RCC 7860 (cell line): ENCODE data around the gene PEG3.
"Not testable (repeated sequence)": the region's sequence is repeated elsewhere in the genome, so short reads cannot be mapped to it uniquely, and the experiment has no call there.

ENCODE experiments used
- DNase-seq: peaks from one replicate; pipeline ENCODE4 v3.0.0-alpha.2; 2015; ENCODE audit warnings: low spot score
- FAIRE-seq: peaks from 2 replicates; lab custom pipeline; 2012; peaks lifted over from hg19 to GRCh38; lab: Jason Lieb, UNC

The PEG3 gene

GRCh38 chr19:56840451-56841192, at the start of gene PEG3, which contains the start of gene ZIM2:
PEG3 (minus strand) TSS chr19:56840726; CDS start chr19:56824655, 16,071 bp downstream.
ZIM2 (minus strand) TSS chr19:56840726; CDS start chr19:56824277, 16,449 bp downstream.
- DNase-seq (no peak), FAIRE-seq (no peak)

GRCh38 chr19:56885173-56885985, 44.9 kb upstream of the PEG3 start:
- no peak for DNase-seq
- no peak for FAIRE-seq

GRCh38 chr19:56884441-56884840, 43.9 kb upstream of the PEG3 start:
- FAIRE-seq (no peak), DNase-seq (no peak)

- FAIRE-seq (no peak), DNase-seq (no peak)
Observed at GRCh38 chr19:56880592-56881190, 40.2 kb upstream of the PEG3 start.

GRCh38 chr19:56877069-56877715, 36.7 kb upstream of the PEG3 start:
- no peak for DNase-seq
- no peak for FAIRE-seq

GRCh38 chr19:56875717-56876116, 35.2 kb upstream of the PEG3 start:
- FAIRE-seq (no peak), DNase-seq (no peak)

GRCh38 chr19:56874530-56874929, 34.0 kb upstream of the PEG3 start:
- DNase-seq (no peak), FAIRE-seq (no peak)

- FAIRE-seq, result no peak
- DNase-seq, result no peak
Observed at GRCh38 chr19:56873493-56873892, 33.0 kb upstream of the PEG3 start.

- FAIRE-seq (no peak), DNase-seq (no peak)
Observed at GRCh38 chr19:56869886-56870285, 29.4 kb upstream of the PEG3 start.

- DNase-seq (no peak), FAIRE-seq (no peak)
Observed at GRCh38 chr19:56868446-56868845, 27.9 kb upstream of the PEG3 start.

- FAIRE-seq (no peak), DNase-seq (no peak)
Observed at GRCh38 chr19:56866538-56866937, 26.0 kb upstream of the PEG3 start.

- no peak for DNase-seq
- FAIRE-seq, result no peak
Observed at GRCh38 chr19:56864443-56865125, 24.1 kb upstream of the PEG3 start.

- DNase-seq (no peak), FAIRE-seq (no peak)
Observed at GRCh38 chr19:56862741-56863140, 22.2 kb upstream of the PEG3 start.

- not testable (repeated sequence) for FAIRE-seq, DNase-seq
Observed at GRCh38 chr19:56860409-56860808, 19.9 kb upstream of the PEG3 start.

- DNase-seq, result no peak
Observed at GRCh38 chr19:56858026-56858425, 17.5 kb upstream of the PEG3 start.

GRCh38 chr19:56856822-56857221, 16.3 kb upstream of the PEG3 start:
- no peak for DNase-seq
- FAIRE-seq, result no peak

More at GRCh38 chr19:56858026-56858425, 17.5 kb upstream of the PEG3 start:
- FAIRE-seq, result no peak

GRCh38 chr19:56852361-56852760, 11.8 kb upstream of the PEG3 start:
- DNase-seq, result not testable (repeated sequence)

GRCh38 chr19:56848166-56848565, 7.6 kb upstream of the PEG3 start:
- FAIRE-seq (no peak), DNase-seq (no peak)

More at GRCh38 chr19:56852361-56852760, 11.8 kb upstream of the PEG3 start:
- not testable (repeated sequence) for FAIRE-seq

- DNase-seq (no peak), FAIRE-seq (no peak)
Observed at GRCh38 chr19:56842412-56842811, 1.9 kb upstream of the PEG3 start.

- FAIRE-seq, result no peak
Observed at GRCh38 chr19:56841193-56841543, 642 bp upstream of the PEG3 start.

More at GRCh38 chr19:56841193-56841543, 642 bp upstream of the PEG3 start:
- DNase-seq, result no peak
